Endothelial cell of umbilical vein (primary cell): Measurements from ENCODE around the gene TTYH3. TPM values are rescaled to one million over a fixed set of nuclear protein-coding genes. Genes with fewer than 3 reads are reported as not detected.

Source experiments
- BruUV-seq: library from RNA; stranded (reverse); fragments of 400-500 nt; replicated peaks from 2 replicates; lab custom pipeline; 2021; lab: Mats Ljungman, UMichigan
- CTCF ChIA-PET: fragments of 300-600, 350-600 bp; sonication (Branson Sonifier 250); formaldehyde crosslinking; loops from one replicate; lab custom pipeline; 2021; ENCODE audit warnings: antibody characterized with exemption, inconsistent platforms; lab: Charles Lee
- POLR2A ChIA-PET: fragments of 300-600, 350-600 bp; sonication (Branson Sonifier 250); formaldehyde crosslinking; loops from one replicate; lab custom pipeline; 2021; ENCODE audit warnings: antibody characterized with exemption, inconsistent platforms; lab: Charles Lee
- DNase-seq: peaks from one replicate; pipeline ENCODE4 v3.0.0-alpha.2; 2011; ENCODE audit warnings: low read depth, low spot score
- FAIRE-seq: peaks from 2 replicates; lab custom pipeline; 2011; peaks lifted over from hg19 to GRCh38; lab: Jason Lieb, UNC
- H2AFZ ChIP-seq: 2 replicates; pipeline ENCODE4 v1.6.0; 2012; ENCODE audit warnings: low read depth, low read length, control low read depth, inconsistent platforms
- H3K27ac ChIP-seq: 2 replicates; pipeline ENCODE4 v1.5.1; 2011; ENCODE audit warnings: low read depth, mild to moderate bottlenecking, control low read depth, low read length, moderate library complexity; ENCODE audit not compliant: insufficient read depth
- H3K27me3 ChIP-seq, 2 experiments: 2 replicates each; pipeline versions ENCODE4 v1.6.0 to v1.6.1; 2011; ENCODE audit warnings: low read length in 2 of 2, mixed read lengths in 1 of 2; ENCODE audit not compliant: control insufficient read depth in 2 of 2, insufficient read depth in 2 of 2
- H3K36me3 ChIP-seq, 2 experiments: 2 replicates in 1 of 2; 3 replicates in 1 of 2; pipeline ENCODE4 v1.5.1; 2011; ENCODE audit warnings: low read length in 2 of 2, mild to moderate bottlenecking in 1 of 2, moderate library complexity in 1 of 2; ENCODE audit not compliant: control insufficient read depth in 2 of 2, insufficient read depth in 2 of 2; ENCODE audit errors: extremely low read depth in 1 of 2
- H3K4me1 ChIP-seq: 3 replicates; pipeline ENCODE4 v1.5.1; 2011; ENCODE audit warnings: mild to moderate bottlenecking, low read length; ENCODE audit not compliant: control insufficient read depth, insufficient read depth; ENCODE audit errors: extremely low read depth
- H3K4me2 ChIP-seq: 2 replicates; pipeline ENCODE4 v1.6.1; 2011; ENCODE audit warnings: low read length, control low read depth, mixed read lengths; ENCODE audit not compliant: insufficient read depth
- H3K4me3 ChIP-seq, 3 experiments: fragments of 200-600 bp in 1 of 3; sonication (generic), shearing (Covaris generic) in 1 of 3; replicated peaks in 1 of 3; 2 replicates each; pipeline ENCODE4 v1.5.1; 2011 to 2016; ENCODE audit warnings: control low read depth in 3 of 3, low read length in 3 of 3, mild to moderate bottlenecking in 2 of 3, inconsistent platforms in 1 of 3, low read depth in 1 of 3, moderate library complexity in 1 of 3; ENCODE audit not compliant: insufficient read depth in 1 of 3
- H3K79me2 ChIP-seq: 2 replicates; pipeline ENCODE4 v1.6.0; 2012; ENCODE audit warnings: low read length, inconsistent platforms; ENCODE audit not compliant: control insufficient read depth, insufficient read depth
- H3K9ac ChIP-seq: replicated peaks from 2 replicates; pipeline ENCODE3; 2011; ENCODE audit warnings: low read length, control low read depth; ENCODE audit not compliant: insufficient read depth; ENCODE audit errors: extremely low read depth
- H3K9me1 ChIP-seq: replicated peaks from 3 replicates; pipeline ENCODE4 v1.6.0; 2011; ENCODE audit warnings: mild to moderate bottlenecking, low read length; ENCODE audit not compliant: control insufficient read depth, insufficient read depth; ENCODE audit errors: extremely low read depth
- H3K9me3 ChIP-seq: replicated peaks from 2 replicates; pipeline ENCODE4 v1.5.1; 2012; ENCODE audit warnings: low read length, inconsistent platforms; ENCODE audit not compliant: control insufficient read depth, insufficient read depth
- H4K20me1 ChIP-seq: replicated peaks from 2 replicates; pipeline ENCODE3; 2011; ENCODE audit warnings: mild to moderate bottlenecking, low read length; ENCODE audit not compliant: control insufficient read depth, insufficient read depth; ENCODE audit errors: extremely low read depth
- CTCF ChIP-seq, 2 donors: IDR thresholded peaks; 1 replicate in 1 of 2; 2 replicates in 1 of 2; pipeline ENCODE4 v1.5.1; 2011; ENCODE audit warnings: low read length in 2 of 2, mild to moderate bottlenecking in 2 of 2, moderate library complexity in 2 of 2, control low read depth in 1 of 2, inconsistent platforms in 1 of 2, low read depth in 1 of 2; ENCODE audit not compliant: insufficient read depth in 1 of 2; ENCODE audit errors: extremely low read depth in 1 of 2
- EZH2 ChIP-seq: IDR thresholded peaks from 2 replicates; pipeline ENCODE4 v1.6.1; 2012; ENCODE audit warnings: borderline replicate concordance, low read depth, mild to moderate bottlenecking, moderate library complexity, low read length, inconsistent platforms; ENCODE audit not compliant: severe bottlenecking
- FOS ChIP-seq: IDR thresholded peaks from 2 replicates; pipeline ENCODE4 v1.6.1; 2011; ENCODE audit warnings: mild to moderate bottlenecking, low read length, moderate library complexity, borderline replicate concordance; ENCODE audit not compliant: insufficient read depth
- GATA2 ChIP-seq: IDR thresholded peaks from 2 replicates; pipeline ENCODE4 v1.7.0; 2011; ENCODE audit warnings: low read depth, mild to moderate bottlenecking, moderate library complexity, mixed read lengths, low read length; ENCODE audit not compliant: insufficient read length, insufficient read depth
- JUN ChIP-seq: IDR thresholded peaks from 2 replicates; pipeline ENCODE4 v1.6.1; 2011; ENCODE audit warnings: borderline replicate concordance, low read depth; ENCODE audit not compliant: insufficient read length, insufficient read depth
- MYC ChIP-seq: IDR thresholded peaks from one replicate; pipeline ENCODE4 v1.6.1; 2011; ENCODE audit warnings: mild to moderate bottlenecking, low read depth, low read length
- POLR2A ChIP-seq: IDR thresholded peaks from 2 replicates; pipeline ENCODE4 v1.6.1; 2012; ENCODE audit warnings: low read depth, mild to moderate bottlenecking, control low read depth, low read length
- POLR2AphosphoS5 ChIP-seq: IDR thresholded peaks from 2 replicates; pipeline ENCODE4 v1.6.1; 2012; ENCODE audit warnings: low read depth, mild to moderate bottlenecking, control low read depth, low read length, moderate library complexity; ENCODE audit not compliant: insufficient read depth
- dilution Hi-C: fragments of 300-500 bp; cut with MboI; formaldehyde crosslinking; loops from one replicate; pipeline ENCODE4 v1.15.0; 2019; ENCODE audit warnings: low sequenced_read_pairs; ENCODE audit not compliant: extremely low pct_ligation_motif_present
- intact Hi-C: fragments of 100-400 bp; cut with micrococcal nuclease; formaldehyde crosslinking; loops from one replicate; pipeline ENCODE4 v1.10.0; 2022
- polyA plus RNA-seq, 4 experiments: library from polyadenylated mRNA; depleted of rRNA in 3 of 4; stranded (reverse) in 3 of 4; unstranded in 1 of 4; fragments of >200 nt; gene quantifications; 2 replicates each; pipeline versions ENCODE4 v1.2.1 to v1.2.3, GENCODE V29; 2011 to 2012; ENCODE audit warnings: missing spikeins in 1 of 4
- total RNA-seq: library from RNA; stranded (reverse); gene quantifications from 2 replicates; pipeline ENCODE4 v1.2.3, GENCODE V29; 2021
- TF ChIP-seq, protein P1 (sequence below): IDR thresholded peaks from 2 replicates; pipeline ENCODE4 v1.6.1; 2011; ENCODE audit not compliant: insufficient read depth, insufficient read length

The TTYH3 gene
- total and polyA plus RNA-seq, 2 donors (not counting 3 experiments of a cell fraction or from before 2014, with no cell fraction given) = 143 to 280 TPM

GRCh38 chr7:2652736-2653060, 20.9 kb downstream of the TTYH3 start:
- intact Hi-C loops (no loop called here), dilution Hi-C loops (no loop called here)
- Histone ChIP-seq H4K20me1 (no peaks in the 10 kb centered on the region), H2AFZ (no peak overlapping the region), H3K4me3 (no peak overlapping the region), H3K27me3 (no peaks in the 10 kb centered on the region), H3K27ac (no peak overlapping the region), H3K9me1 (no peaks in the 10 kb centered on the region), H3K36me3 (peaks cover 17 to 47% of the 10 kb centered on the region in 2 experiments), H3K9ac (no peak overlapping the region), H3K4me1 (no peaks in the 10 kb centered on the region), H3K4me2 (no peak overlapping the region), H3K9me3 (no peaks in the 10 kb centered on the region), H3K79me2 (no peaks in the 10 kb centered on the region)
- POLR2A ChIA-PET = no interaction called here
- TF ChIP-seq GATA2 (no peak), EZH2 (no peak), JUN (no peak), CTCF (IDR thresholded peaks at IDR 0.05; ENCODE audit: extremely low read depth in 1 of 2, insufficient read depth in 1 of 2, low read depth in 1 of 2, low read length in 2 of 2) (no peak), POLR2AphosphoS5 (no peak), FOS (no peak), POLR2A (no peak), MYC (no peak)
- TF ChIP-seq, protein P1, sequence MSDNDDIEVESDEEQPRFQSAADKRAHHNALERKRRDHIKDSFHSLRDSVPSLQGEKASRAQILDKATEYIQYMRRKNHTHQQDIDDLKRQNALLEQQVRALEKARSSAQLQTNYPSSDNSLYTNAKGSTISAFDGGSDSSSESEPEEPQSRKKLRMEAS = no peak
- CTCF ChIA-PET = interaction anchor here (2.6 kb wide), 1 partner anchor 44 kb away, joined by 9 read pairs; no protein-coding TSS in a partner anchor
- FAIRE-seq (no peak), DNase-seq (no peak)
- no TSS peak for BruUV-seq
